ENCODE data around the gene PRSS50.
"Not testable (repeated sequence)": the region's sequence is repeated elsewhere in the genome, so short reads cannot be mapped to it uniquely, and the experiment has no call there.

The PRSS50 gene, protein sequence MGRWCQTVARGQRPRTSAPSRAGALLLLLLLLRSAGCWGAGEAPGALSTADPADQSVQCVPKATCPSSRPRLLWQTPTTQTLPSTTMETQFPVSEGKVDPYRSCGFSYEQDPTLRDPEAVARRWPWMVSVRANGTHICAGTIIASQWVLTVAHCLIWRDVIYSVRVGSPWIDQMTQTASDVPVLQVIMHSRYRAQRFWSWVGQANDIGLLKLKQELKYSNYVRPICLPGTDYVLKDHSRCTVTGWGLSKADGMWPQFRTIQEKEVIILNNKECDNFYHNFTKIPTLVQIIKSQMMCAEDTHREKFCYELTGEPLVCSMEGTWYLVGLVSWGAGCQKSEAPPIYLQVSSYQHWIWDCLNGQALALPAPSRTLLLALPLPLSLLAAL

DNA sequence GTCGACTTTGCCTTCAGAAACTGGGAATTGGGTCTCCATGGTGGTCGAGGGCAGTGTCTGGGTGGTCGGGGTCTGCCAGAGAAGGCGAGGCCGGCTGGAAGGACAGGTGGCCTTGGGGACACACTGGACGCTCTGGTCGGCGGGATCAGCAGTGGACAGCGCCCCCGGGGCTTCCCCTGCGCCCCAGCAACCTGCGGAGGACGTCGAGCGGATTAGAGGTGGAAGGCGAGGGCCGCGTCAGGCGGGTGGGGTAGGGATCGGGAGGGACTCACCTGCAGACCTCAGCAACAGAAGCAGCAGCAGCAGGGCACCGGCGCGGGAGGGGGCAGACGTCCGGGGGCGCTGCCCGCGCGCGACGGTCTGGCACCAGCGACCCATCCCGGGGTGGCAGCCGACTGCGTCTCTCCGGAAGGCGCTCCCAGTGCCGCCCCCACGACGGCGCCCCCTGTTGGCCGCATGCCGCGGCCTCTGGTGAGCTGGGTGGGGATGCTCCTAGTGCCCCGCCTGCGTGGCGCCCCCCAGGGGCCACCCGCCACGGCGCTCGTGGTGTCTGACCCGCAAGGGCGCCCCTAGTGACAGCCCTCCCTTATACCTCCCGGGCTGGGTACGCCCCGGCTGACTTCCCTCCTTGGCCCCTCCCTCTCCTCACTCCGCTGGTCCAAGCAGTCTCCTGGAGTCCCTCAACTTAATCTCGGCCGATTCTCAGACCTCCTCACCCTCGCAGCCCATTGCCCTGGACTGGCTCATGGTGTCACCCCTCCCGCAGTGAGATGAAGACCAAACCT is at the start of gene PRSS50:
PRSS50 (minus strand) TSS at position 423 of the 785 bp plus-strand sequence; CDS start at position 378, 45 bp downstream.
- Histone ChIP-seq H3K27me3 (ENCODE audit: insufficient read depth, low read length) (no peaks in the 10 kb centered on the region), H3K36me3 (ENCODE audit: insufficient read depth, low read depth, low read length) (no peaks in the 10 kb centered on the region), H3K9me3 (ENCODE audit: insufficient read depth, low read depth, low read length) (no peaks in the 10 kb centered on the region), H3K27ac (ENCODE audit: low read length) (no peak within 1 kb of the TSS), H3K9ac (ENCODE audit: low read depth, low read length) (no peak within 1 kb of the TSS), H3K4me3 (ENCODE audit: low read length) (no peak within 1 kb of the TSS), H3K4me1 (ENCODE audit: insufficient read depth, low read length) (no peaks in the 10 kb centered on the region)

- H3K4me3 ChIP-seq (ENCODE audit: low read length), result no peak overlapping the region
- H3K9me3 ChIP-seq (ENCODE audit: insufficient read depth, low read depth, low read length), result peaks cover 10% of the 10 kb centered on the region
- H3K36me3 ChIP-seq (ENCODE audit: insufficient read depth, low read depth, low read length), result no peaks in the 10 kb centered on the region
- no peaks in the 10 kb centered on the region for H3K27me3 ChIP-seq (ENCODE audit: insufficient read depth, low read length)
- no peak overlapping the region for H3K27ac ChIP-seq (ENCODE audit: low read length)
- peaks cover 4% of the 10 kb centered on the region; the same call in 1 of the 2 replicates for H3K4me1 ChIP-seq (ENCODE audit: insufficient read depth, low read length)
- no peak overlapping the region for H3K9ac ChIP-seq (ENCODE audit: low read depth, low read length)
Measured at GRCh38 chr3:46764206-46764605, 46.5 kb upstream of the PRSS50 start.

GRCh38 chr3:46763178-46763577 is 45.5 kb upstream of the PRSS50 start:
- no peak overlapping the region for H3K9ac ChIP-seq (ENCODE audit: low read depth, low read length)
- H3K36me3 ChIP-seq (ENCODE audit: insufficient read depth, low read depth, low read length), result no peaks in the 10 kb centered on the region
- H3K27me3 ChIP-seq (ENCODE audit: insufficient read depth, low read length), result no peaks in the 10 kb centered on the region
- H3K27ac ChIP-seq (ENCODE audit: low read length), result no peak overlapping the region
- peaks cover 4% of the 10 kb centered on the region; the same call in 1 of the 2 replicates for H3K4me1 ChIP-seq (ENCODE audit: insufficient read depth, low read length)
- H3K9me3 ChIP-seq (ENCODE audit: insufficient read depth, low read depth, low read length), result peaks cover 6% of the 10 kb centered on the region
- H3K4me3 ChIP-seq (ENCODE audit: low read length), result no peak overlapping the region

DNA sequence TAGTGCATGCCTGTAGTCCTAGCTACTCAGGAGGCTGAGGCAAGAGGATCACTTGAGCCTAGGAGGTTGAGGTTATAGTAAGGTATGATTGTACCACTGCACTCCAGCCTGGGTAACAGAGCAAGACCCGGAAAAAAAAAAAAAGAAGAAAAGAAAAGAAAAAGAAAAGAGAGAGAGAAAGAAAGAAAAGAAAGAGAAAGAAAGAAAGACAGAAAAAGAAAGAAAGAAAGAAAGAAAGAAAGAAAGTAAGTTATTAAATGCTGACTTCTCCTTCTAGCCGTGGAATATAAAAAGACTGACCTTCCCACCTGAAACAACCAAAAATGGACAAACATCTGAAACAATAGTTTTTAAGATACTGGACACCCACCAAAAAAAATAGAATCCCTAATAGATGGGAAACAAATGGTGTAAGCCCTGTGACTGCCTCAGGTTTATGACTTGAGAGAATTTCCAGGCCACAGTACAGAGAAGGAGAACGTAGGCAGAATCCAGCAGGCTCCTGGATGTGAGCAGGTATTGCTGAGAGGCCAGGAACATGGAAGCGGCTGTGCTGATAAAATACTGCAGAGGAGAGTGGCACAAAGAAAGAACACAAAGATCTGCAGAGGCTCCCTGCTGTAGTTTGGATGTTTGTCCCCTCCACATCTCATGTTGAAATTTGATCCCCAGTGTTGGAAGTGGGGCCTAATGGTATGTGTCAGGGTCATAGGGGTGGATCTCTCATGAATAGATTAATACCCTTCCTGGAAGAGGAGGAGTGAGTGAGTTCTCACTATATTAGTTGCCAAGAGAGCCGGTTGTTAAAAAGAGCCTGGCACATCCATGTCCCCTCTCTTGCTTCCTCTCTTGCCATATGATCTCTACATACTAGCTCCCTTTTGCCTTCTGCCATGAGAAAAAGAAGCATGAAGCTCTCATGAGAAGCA is 41.8 kb upstream of the PRSS50 start:
- Histone ChIP-seq H3K27me3 (ENCODE audit: insufficient read depth, low read length) (no peaks in the 10 kb centered on the region), H3K9ac (ENCODE audit: low read depth, low read length) (peak overlapping the region; percentile 22; the same call in 1 of the 2 replicates), H3K27ac (ENCODE audit: low read length) (no peak overlapping the region), H3K4me1 (ENCODE audit: insufficient read depth, low read length) (peaks cover 4% of the 10 kb centered on the region; the same call in 1 of the 2 replicates), H3K9me3 (ENCODE audit: insufficient read depth, low read depth, low read length) (no peaks in the 10 kb centered on the region; the same call in 1 of the 2 replicates), H3K4me3 (ENCODE audit: low read length) (no peak overlapping the region), H3K36me3 (ENCODE audit: insufficient read depth, low read depth, low read length) (no peaks in the 10 kb centered on the region)

- no peak overlapping the region for H3K4me3 ChIP-seq (ENCODE audit: low read length)
- no peak overlapping the region for H3K9ac ChIP-seq (ENCODE audit: low read depth, low read length)
- peaks cover 4% of the 10 kb centered on the region; the same call in 1 of the 2 replicates for H3K4me1 ChIP-seq (ENCODE audit: insufficient read depth, low read length)
- H3K27ac ChIP-seq (ENCODE audit: low read length), result no peak overlapping the region
- H3K36me3 ChIP-seq (ENCODE audit: insufficient read depth, low read depth, low read length), result no peaks in the 10 kb centered on the region
- H3K9me3 ChIP-seq (ENCODE audit: insufficient read depth, low read depth, low read length), result no peaks in the 10 kb centered on the region; the same call in 1 of the 2 replicates
- H3K27me3 ChIP-seq (ENCODE audit: insufficient read depth, low read length), result no peaks in the 10 kb centered on the region
Measured at GRCh38 chr3:46756642-46757041, 39.0 kb upstream of the PRSS50 start.

- H3K4me1 ChIP-seq (ENCODE audit: insufficient read depth, low read length), result peaks cover 4% of the 10 kb centered on the region; the same call in 1 of the 2 replicates
- H3K27ac ChIP-seq (ENCODE audit: low read length), result no peak overlapping the region
- H3K9me3 ChIP-seq (ENCODE audit: insufficient read depth, low read depth, low read length), result no peaks in the 10 kb centered on the region; the same call in 1 of the 2 replicates
- no peak overlapping the region for H3K4me3 ChIP-seq (ENCODE audit: low read length)
- no peaks in the 10 kb centered on the region for H3K27me3 ChIP-seq (ENCODE audit: insufficient read depth, low read length)
- H3K36me3 ChIP-seq (ENCODE audit: insufficient read depth, low read depth, low read length), result no peaks in the 10 kb centered on the region
- H3K9ac ChIP-seq (ENCODE audit: low read depth, low read length), result no peak overlapping the region
Measured at GRCh38 chr3:46755646-46756045, 38.0 kb upstream of the PRSS50 start.

DNA sequence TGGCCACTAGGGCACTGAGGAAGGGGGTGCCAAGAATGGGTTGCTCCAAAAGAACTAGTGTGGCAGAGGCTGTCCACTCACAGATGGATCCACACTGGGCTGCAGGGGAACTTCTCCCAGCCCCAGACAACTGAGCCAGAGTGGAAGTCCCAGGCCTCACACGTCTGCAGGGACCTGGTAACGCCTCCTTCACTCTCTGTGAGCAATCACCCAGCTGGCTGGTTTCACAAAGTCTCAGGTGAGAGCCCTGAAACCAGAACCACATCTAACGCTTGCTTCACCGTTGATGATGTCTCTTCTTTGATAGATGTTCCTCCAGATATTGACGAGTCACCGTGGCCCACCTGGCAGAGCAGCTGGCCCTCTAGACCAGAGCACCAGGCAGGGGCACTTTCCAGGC is 35.5 kb upstream of the PRSS50 start:
- not testable (repeated sequence) for H3K9ac ChIP-seq (ENCODE audit: low read depth, low read length); H3K36me3 ChIP-seq (ENCODE audit: insufficient read depth, low read depth, low read length); H3K4me3 ChIP-seq (ENCODE audit: low read length); H3K27me3 ChIP-seq (ENCODE audit: insufficient read depth, low read length); H3K4me1 ChIP-seq (ENCODE audit: insufficient read depth, low read length); H3K27ac ChIP-seq (ENCODE audit: low read length); H3K9me3 ChIP-seq (ENCODE audit: insufficient read depth, low read depth, low read length)

DNA sequence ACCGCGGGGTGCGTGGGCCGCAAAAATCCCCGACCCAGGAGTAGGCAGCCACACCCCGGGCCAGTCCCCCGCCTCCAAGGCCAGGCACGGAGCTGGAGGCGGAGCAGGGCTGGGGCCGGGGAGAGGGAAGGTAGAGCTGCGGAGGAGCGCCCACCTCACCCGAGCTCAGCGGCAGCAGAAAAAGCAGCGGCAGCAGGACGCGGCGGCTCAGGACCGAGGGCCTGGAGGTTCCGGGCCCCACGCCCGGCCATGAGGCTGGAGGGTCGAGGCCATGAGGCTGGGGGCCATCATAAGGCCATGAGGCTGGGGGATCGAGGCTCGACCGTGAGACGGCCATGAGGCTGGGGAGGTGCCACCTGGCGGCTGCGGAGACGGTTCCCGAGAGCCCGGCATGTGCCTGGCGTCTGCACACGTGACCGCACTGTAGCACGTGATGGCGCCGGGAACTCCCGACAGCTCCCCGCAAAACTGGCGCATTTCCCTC is 32.9 kb upstream of the PRSS50 start:
- Histone ChIP-seq H3K9me3 (ENCODE audit: insufficient read depth, low read depth, low read length) (no peaks in the 10 kb centered on the region), H3K9ac (ENCODE audit: low read depth, low read length) (no peak overlapping the region), H3K36me3 (ENCODE audit: insufficient read depth, low read depth, low read length) (no peaks in the 10 kb centered on the region), H3K27me3 (ENCODE audit: insufficient read depth, low read length) (no peaks in the 10 kb centered on the region), H3K27ac (ENCODE audit: low read length) (no peak overlapping the region), H3K4me1 (ENCODE audit: insufficient read depth, low read length) (0 out of 2 replicates have a peak, but pooled peaks cover 3% of the 10 kb centered on the region), H3K4me3 (ENCODE audit: low read length) (no peak overlapping the region)

DNA sequence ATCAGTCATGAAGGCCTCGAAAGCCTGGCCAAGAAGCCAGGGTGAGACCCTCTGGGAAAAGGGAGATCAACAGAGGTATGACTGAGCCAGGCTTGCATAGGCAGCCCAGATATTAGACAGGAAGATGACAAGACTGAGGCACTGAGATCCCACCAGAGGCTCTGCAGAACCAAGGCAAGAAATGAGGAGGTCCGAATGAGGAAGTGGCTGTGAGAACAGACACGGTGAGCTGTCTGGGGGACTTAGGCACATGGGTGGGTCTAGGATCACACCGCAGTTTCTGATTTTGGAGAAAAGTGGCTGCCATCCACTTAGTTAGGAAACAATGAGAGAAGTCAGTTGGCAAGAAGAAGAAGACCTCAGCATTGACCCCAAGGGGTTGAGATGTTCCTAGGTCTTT is 31.5 kb upstream of the PRSS50 start:
- Histone ChIP-seq H3K27me3 (ENCODE audit: insufficient read depth, low read length) (no peaks in the 10 kb centered on the region), H3K27ac (ENCODE audit: low read length) (no peak overlapping the region)

DNA sequence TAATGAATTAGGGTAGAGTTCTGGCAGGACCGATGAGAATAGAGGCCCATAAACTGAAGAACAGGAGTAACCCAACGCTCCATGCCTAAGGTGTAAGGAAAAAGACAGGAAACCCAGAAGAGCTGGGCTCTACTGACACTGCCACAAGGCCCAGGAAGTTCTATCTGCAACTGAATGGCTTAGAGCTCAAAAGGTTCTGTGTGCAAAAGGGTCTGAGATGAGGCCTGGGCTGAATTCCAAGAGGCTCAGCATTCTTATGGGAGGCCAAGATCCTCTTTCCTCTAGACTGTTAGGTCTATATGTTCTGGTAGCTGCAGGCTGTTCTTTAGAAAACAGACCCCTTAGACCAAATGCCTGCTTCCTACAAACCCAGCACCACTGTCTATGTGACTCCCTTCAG is 30.5 kb upstream of the PRSS50 start:
- Histone ChIP-seq H3K36me3 (ENCODE audit: insufficient read depth, low read depth, low read length) (no peaks in the 10 kb centered on the region), H3K27me3 (ENCODE audit: insufficient read depth, low read length) (no peaks in the 10 kb centered on the region), H3K27ac (ENCODE audit: low read length) (no peak overlapping the region), H3K9me3 (ENCODE audit: insufficient read depth, low read depth, low read length) (no peaks in the 10 kb centered on the region), H3K9ac (ENCODE audit: low read depth, low read length) (no peak overlapping the region), H3K4me3 (ENCODE audit: low read length) (no peak overlapping the region), H3K4me1 (ENCODE audit: insufficient read depth, low read length) (0 out of 2 replicates have a peak, but pooled peaks cover 3% of the 10 kb centered on the region)

More for the DNA sequence above, 31.5 kb upstream of the PRSS50 start:
- Histone ChIP-seq H3K4me3 (ENCODE audit: low read length) (no peak overlapping the region), H3K9me3 (ENCODE audit: insufficient read depth, low read depth, low read length) (no peaks in the 10 kb centered on the region), H3K9ac (ENCODE audit: low read depth, low read length) (no peak overlapping the region), H3K4me1 (ENCODE audit: insufficient read depth, low read length) (0 out of 2 replicates have a peak, but pooled peaks cover 3% of the 10 kb centered on the region), H3K36me3 (ENCODE audit: insufficient read depth, low read depth, low read length) (no peaks in the 10 kb centered on the region)

DNA sequence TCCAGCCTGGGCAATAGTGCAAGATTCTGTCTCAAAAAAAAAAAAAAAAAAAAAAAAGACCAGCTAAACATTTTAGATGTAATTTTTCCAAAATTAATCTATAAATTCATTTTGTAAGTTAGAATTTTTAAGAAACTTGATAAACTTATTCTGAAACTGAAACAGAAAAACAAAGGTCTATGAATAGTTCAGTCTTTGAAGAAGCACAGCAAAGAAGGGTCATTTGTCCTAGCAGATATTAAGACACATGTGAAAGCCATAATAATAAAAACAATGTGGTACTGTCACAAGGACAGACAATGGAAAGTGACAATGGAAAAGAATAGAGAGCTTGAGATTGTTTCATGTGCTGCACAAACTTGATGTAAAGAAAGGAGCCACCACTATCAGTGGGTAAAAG is 29.0 kb upstream of the PRSS50 start:
- Histone ChIP-seq H3K9ac (ENCODE audit: low read depth, low read length) (no peak overlapping the region), H3K27ac (ENCODE audit: low read length) (no peak overlapping the region), H3K4me1 (ENCODE audit: insufficient read depth, low read length) (0 out of 2 replicates have a peak, but pooled peaks cover 3% of the 10 kb centered on the region), H3K9me3 (ENCODE audit: insufficient read depth, low read depth, low read length) (no peaks in the 10 kb centered on the region), H3K4me3 (ENCODE audit: low read length) (no peak overlapping the region), H3K27me3 (ENCODE audit: insufficient read depth, low read length) (no peaks in the 10 kb centered on the region), H3K36me3 (ENCODE audit: insufficient read depth, low read depth, low read length) (no peaks in the 10 kb centered on the region)

Data from iPS-20b (cell line).